GM19455 (cell line): ENCODE measurements around the gene CYB5B.

Experiments
- ATAC-seq: cut with Tn5 transposase; IDR thresholded peaks from one replicate; pipeline ENCODE4 v1.9.1; 2021; ENCODE audit not compliant: unreplicated experiment

Gene CYB5B

GRCh38 chr16:69443927-69444631 lies 19.7 kb downstream of the CYB5B start:
- no peak for ATAC-seq

GRCh38 chr16:69444873-69445517 lies 20.6 kb downstream of the CYB5B start:
- ATAC-seq = no peak

GRCh38 chr16:69448470-69449193 lies 24.2 kb downstream of the CYB5B start:
- no peak for ATAC-seq

GRCh38 chr16:69451166-69451565 lies 26.7 kb downstream of the CYB5B start:
- ATAC-seq = no peak

- ATAC-seq = no peak
These were observed 29.5 kb downstream of the CYB5B start for GRCh38 chr16:69453936-69454335.

- ATAC-seq = no peak
These were observed 39.5 kb downstream of the CYB5B start for GRCh38 chr16:69463876-69464275.

GRCh38 chr16:69465083-69465721 lies 40.8 kb downstream of the CYB5B start:
- no peak for ATAC-seq

GRCh38 chr16:69465881-69466280 lies 41.5 kb downstream of the CYB5B start:
- no peak for ATAC-seq

- no peak for ATAC-seq
These were observed 42.1 kb downstream of the CYB5B start for GRCh38 chr16:69466547-69466946.

- ATAC-seq = no peak
These were observed 42.7 kb downstream of the CYB5B start for GRCh38 chr16:69467080-69467479.

GRCh38 chr16:69467531-69468204 lies 43.2 kb downstream of the CYB5B start:
- no peak for ATAC-seq

- peak; percentile 67 for ATAC-seq
These were observed 45.6 kb downstream of the CYB5B start for GRCh38 chr16:69469807-69470561.

GRCh38 chr16:69471121-69471520 lies 46.7 kb downstream of the CYB5B start:
- no peak for ATAC-seq

GRCh38 chr16:69474408-69474807 lies 50.0 kb downstream of the CYB5B start:
- no peak for ATAC-seq

GRCh38 chr16:69476920-69477443 lies 52.6 kb downstream of the CYB5B start:
- no peak for ATAC-seq

- ATAC-seq = no peak
These were observed 53.1 kb downstream of the CYB5B start for GRCh38 chr16:69477546-69477945.

GRCh38 chr16:69478685-69479084 lies 54.3 kb downstream of the CYB5B start:
- ATAC-seq = no peak

GRCh38 chr16:69479775-69480174 lies 55.4 kb downstream of the CYB5B start:
- no peak for ATAC-seq

- ATAC-seq = no peak
These were observed 57.5 kb downstream of the CYB5B start for GRCh38 chr16:69481901-69482341.

- no peak for ATAC-seq
These were observed 58.1 kb downstream of the CYB5B start for GRCh38 chr16:69482410-69482991.
